Skeletal muscle satellite cell (primary cell): ENCODE data around the gene GRIN2B.

Experiments used
- H3K27me3 ChIP-seq: 2 replicates; pipeline ENCODE4 v1.7.0; 2013; ENCODE audit warnings: low read length; ENCODE audit not compliant: control insufficient read depth, insufficient read depth
- H3K36me3 ChIP-seq: 2 replicates; pipeline ENCODE4 v1.7.0; 2013; ENCODE audit warnings: mild to moderate bottlenecking, control low read depth, low read length; ENCODE audit not compliant: insufficient read depth
- H3K4me1 ChIP-seq: 2 replicates; pipeline ENCODE4 v1.7.0; 2013; ENCODE audit warnings: low read length; ENCODE audit not compliant: control insufficient read depth, insufficient read depth
- H3K4me2 ChIP-seq: 2 replicates; pipeline ENCODE4 v1.7.0; 2013; ENCODE audit warnings: mild to moderate bottlenecking, low read length
- H3K4me3 ChIP-seq: 2 replicates; pipeline ENCODE4 v1.7.0; 2013; ENCODE audit warnings: low read length
- H3K9ac ChIP-seq: 2 replicates; pipeline ENCODE4 v1.7.0; 2013; ENCODE audit warnings: mild to moderate bottlenecking, low read depth, low read length, moderate library complexity
- H3K9me3 ChIP-seq: replicated peaks from 2 replicates; pipeline ENCODE4 v1.7.0; 2013; ENCODE audit warnings: mild to moderate bottlenecking, control low read depth, low read length

GRIN2B gene

GRCh38 chr12:13979772-13980378 lies 1.5 kb downstream of the GRIN2B start:
- Histone ChIP-seq H3K4me2 (no peak overlapping the region), H3K4me3 (no peak overlapping the region), H3K9me3 (no peaks in the 10 kb centered on the region), H3K36me3 (no peaks in the 10 kb centered on the region), H3K4me1 (peaks cover 3% of the 10 kb centered on the region), H3K9ac (no peak overlapping the region), H3K27me3 (peaks cover 37% of the 10 kb centered on the region)

- H3K27me3 ChIP-seq: peaks cover 37% of the 10 kb centered on the region
- peaks cover 3% of the 10 kb centered on the region for H3K4me1 ChIP-seq
- no peaks in the 10 kb centered on the region for H3K9me3 ChIP-seq
- H3K9ac ChIP-seq: no peak overlapping the region
- H3K4me3 ChIP-seq: no peak overlapping the region
- no peak overlapping the region for H3K4me2 ChIP-seq
- no peaks in the 10 kb centered on the region for H3K36me3 ChIP-seq
Measured at GRCh38 chr12:13978876-13979275, 2.5 kb downstream of the GRIN2B start.

- Histone ChIP-seq H3K4me1 (peaks cover 3% of the 10 kb centered on the region), H3K9me3 (no peaks in the 10 kb centered on the region), H3K27me3 (peaks cover 28% of the 10 kb centered on the region), H3K4me3 (no peak overlapping the region), H3K36me3 (no peaks in the 10 kb centered on the region), H3K9ac (no peak overlapping the region), H3K4me2 (no peak overlapping the region)
Measured at GRCh38 chr12:13976880-13977279, 4.5 kb downstream of the GRIN2B start.

- Histone ChIP-seq H3K9me3 (no peaks in the 10 kb centered on the region), H3K4me3 (no peak overlapping the region), H3K4me1 (peaks cover under 1% of the 10 kb centered on the region), H3K4me2 (no peak overlapping the region), H3K9ac (no peak overlapping the region), H3K27me3 (peaks cover 21% of the 10 kb centered on the region), H3K36me3 (no peaks in the 10 kb centered on the region)
Measured at GRCh38 chr12:13976028-13976584, 5.3 kb downstream of the GRIN2B start.

- Histone ChIP-seq H3K27me3 (peaks cover 3% of the 10 kb centered on the region), H3K9ac (no peak overlapping the region), H3K36me3 (no peaks in the 10 kb centered on the region), H3K4me1 (no peaks in the 10 kb centered on the region), H3K9me3 (no peaks in the 10 kb centered on the region), H3K4me2 (no peak overlapping the region), H3K4me3 (no peak overlapping the region)
Measured at GRCh38 chr12:13973996-13974395, 7.4 kb downstream of the GRIN2B start.

- no peaks in the 10 kb centered on the region for H3K9me3 ChIP-seq
- H3K27me3 ChIP-seq: no peaks in the 10 kb centered on the region
- H3K4me2 ChIP-seq: no peak overlapping the region
- H3K4me3 ChIP-seq: no peak overlapping the region
- no peak overlapping the region for H3K9ac ChIP-seq
- H3K36me3 ChIP-seq: no peaks in the 10 kb centered on the region
- H3K4me1 ChIP-seq: no peaks in the 10 kb centered on the region
Measured at GRCh38 chr12:13970803-13971202, 10.6 kb downstream of the GRIN2B start.

- no peaks in the 10 kb centered on the region for H3K36me3 ChIP-seq
- H3K9ac ChIP-seq: no peak overlapping the region
- H3K9me3 ChIP-seq: no peaks in the 10 kb centered on the region
- H3K4me2 ChIP-seq: no peak overlapping the region
- H3K27me3 ChIP-seq: no peaks in the 10 kb centered on the region
- H3K4me3 ChIP-seq: no peak overlapping the region
- no peaks in the 10 kb centered on the region for H3K4me1 ChIP-seq
Measured at GRCh38 chr12:13968281-13968680, 13.1 kb downstream of the GRIN2B start.

GRCh38 chr12:13964666-13965065 lies 16.7 kb downstream of the GRIN2B start:
- peaks cover 5% of the 10 kb centered on the region for H3K27me3 ChIP-seq
- no peak overlapping the region for H3K9ac ChIP-seq
- H3K9me3 ChIP-seq: no peaks in the 10 kb centered on the region
- H3K4me2 ChIP-seq: no peak overlapping the region
- H3K36me3 ChIP-seq: no peaks in the 10 kb centered on the region
- H3K4me3 ChIP-seq: no peak overlapping the region
- no peaks in the 10 kb centered on the region for H3K4me1 ChIP-seq

- no peaks in the 10 kb centered on the region for H3K36me3 ChIP-seq
- no peaks in the 10 kb centered on the region for H3K9me3 ChIP-seq
- no peak overlapping the region for H3K4me2 ChIP-seq
- H3K4me3 ChIP-seq: no peak overlapping the region
- H3K27me3 ChIP-seq: peaks cover 5% of the 10 kb centered on the region
- H3K4me1 ChIP-seq: no peaks in the 10 kb centered on the region
- H3K9ac ChIP-seq: no peak overlapping the region
Measured at GRCh38 chr12:13962699-13963098, 18.7 kb downstream of the GRIN2B start.

- H3K4me2 ChIP-seq: no peak overlapping the region
- no peaks in the 10 kb centered on the region for H3K4me1 ChIP-seq
- H3K36me3 ChIP-seq: no peaks in the 10 kb centered on the region
- H3K9ac ChIP-seq: no peak overlapping the region
- no peak overlapping the region for H3K4me3 ChIP-seq
- peaks cover 5% of the 10 kb centered on the region for H3K27me3 ChIP-seq
- no peaks in the 10 kb centered on the region for H3K9me3 ChIP-seq
Measured at GRCh38 chr12:13961971-13962370, 19.4 kb downstream of the GRIN2B start.

GRCh38 chr12:13959131-13959723 lies 22.2 kb downstream of the GRIN2B start:
- Histone ChIP-seq H3K9ac (no peak overlapping the region), H3K36me3 (no peaks in the 10 kb centered on the region), H3K9me3 (no peaks in the 10 kb centered on the region), H3K27me3 (peaks cover 5% of the 10 kb centered on the region), H3K4me2 (no peak overlapping the region), H3K4me3 (no peak overlapping the region), H3K4me1 (no peaks in the 10 kb centered on the region)

GRCh38 chr12:13957576-13957975 lies 23.8 kb downstream of the GRIN2B start:
- Histone ChIP-seq H3K27me3 (peaks cover 5% of the 10 kb centered on the region), H3K36me3 (no peaks in the 10 kb centered on the region), H3K4me2 (no peak overlapping the region), H3K9ac (no peak overlapping the region), H3K4me1 (no peaks in the 10 kb centered on the region), H3K4me3 (no peak overlapping the region), H3K9me3 (no peaks in the 10 kb centered on the region)
